ENCODE measurements around the gene VPS52.

The VPS52 gene

GRCh38 chr6:33209856-33210255 is 61.8 kb downstream of the VPS52 start:
- DNase-seq (ENCODE audit: low spot score) = no peak

- DNase-seq (ENCODE audit: low spot score) = peak; percentile 77
Measured at GRCh38 chr6:33208091-33208967, 63.3 kb downstream of the VPS52 start, which contains the start of gene RING1. Gene RING1, plus strand, starts transcription at chr6:33208500. Its CDS starts 323 bp downstream, at chr6:33208823.

DNA sequence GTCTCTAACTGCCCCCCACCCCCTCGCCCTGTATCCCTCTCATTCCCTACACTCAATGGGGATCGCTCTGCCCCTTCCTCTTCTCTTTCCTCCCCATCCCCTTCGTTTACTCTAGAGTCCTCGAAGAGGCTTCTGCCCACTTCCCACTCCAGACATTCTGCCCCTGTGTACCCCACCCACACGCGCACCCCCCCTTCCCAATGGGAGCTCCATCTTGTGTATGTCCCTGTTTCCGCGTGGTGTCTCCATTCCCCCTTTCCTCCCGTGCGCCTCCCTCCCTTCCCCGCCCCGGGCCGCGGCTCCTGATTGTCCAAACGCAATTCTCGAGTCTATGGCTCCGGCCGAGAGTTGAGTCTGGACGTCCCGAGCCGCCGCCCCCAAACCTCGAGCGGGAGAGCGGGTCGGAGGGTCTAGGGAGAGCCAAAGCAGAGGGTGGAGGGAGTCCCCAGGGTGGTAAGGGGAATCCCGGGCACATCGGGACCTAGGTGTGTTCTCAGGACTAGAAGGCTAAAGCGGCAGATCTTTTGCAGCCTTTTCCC is 64.1 kb downstream of the VPS52 start:
- DNase-seq (ENCODE audit: low spot score) = peak; percentile 56

DNA sequence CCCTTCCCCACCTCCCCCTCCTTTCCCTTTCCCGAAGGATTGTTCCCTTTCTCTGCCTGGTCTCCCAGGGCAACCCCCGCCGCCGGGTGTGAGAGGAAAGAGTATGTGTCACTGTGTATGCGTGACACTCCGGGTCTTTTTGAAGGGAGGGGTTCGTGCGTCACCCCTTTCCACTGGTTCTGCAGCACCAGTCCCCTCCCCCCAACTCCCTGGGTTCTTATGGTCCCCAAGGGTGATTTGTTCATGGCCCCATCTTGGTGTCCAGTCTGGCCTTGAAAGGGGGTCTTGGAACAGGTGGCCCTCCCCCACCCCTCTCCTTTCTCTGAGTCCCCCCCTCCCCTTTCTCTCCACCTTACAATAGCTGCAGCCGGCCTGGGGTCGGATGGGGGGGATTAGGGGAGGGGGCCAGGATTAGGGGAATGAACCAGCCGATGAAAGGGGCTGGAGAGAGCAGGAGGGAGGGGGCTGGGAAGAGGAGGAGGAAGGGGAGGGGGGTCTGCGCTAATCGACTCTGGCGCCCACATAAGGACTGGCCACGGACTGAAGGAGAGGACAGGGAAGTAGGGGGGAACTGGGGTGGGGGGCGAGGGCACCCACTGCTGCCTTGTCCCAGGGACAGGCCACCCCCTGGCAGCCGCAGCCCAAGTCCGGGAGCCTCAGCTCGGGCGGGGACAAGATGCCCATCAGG is 64.7 kb downstream of the VPS52 start:
- DNase-seq (ENCODE audit: low spot score) = peak; percentile 87

- DNase-seq (ENCODE audit: low spot score) = no peak
Measured at GRCh38 chr6:33206027-33206863, 65.4 kb downstream of the VPS52 start.

DNA sequence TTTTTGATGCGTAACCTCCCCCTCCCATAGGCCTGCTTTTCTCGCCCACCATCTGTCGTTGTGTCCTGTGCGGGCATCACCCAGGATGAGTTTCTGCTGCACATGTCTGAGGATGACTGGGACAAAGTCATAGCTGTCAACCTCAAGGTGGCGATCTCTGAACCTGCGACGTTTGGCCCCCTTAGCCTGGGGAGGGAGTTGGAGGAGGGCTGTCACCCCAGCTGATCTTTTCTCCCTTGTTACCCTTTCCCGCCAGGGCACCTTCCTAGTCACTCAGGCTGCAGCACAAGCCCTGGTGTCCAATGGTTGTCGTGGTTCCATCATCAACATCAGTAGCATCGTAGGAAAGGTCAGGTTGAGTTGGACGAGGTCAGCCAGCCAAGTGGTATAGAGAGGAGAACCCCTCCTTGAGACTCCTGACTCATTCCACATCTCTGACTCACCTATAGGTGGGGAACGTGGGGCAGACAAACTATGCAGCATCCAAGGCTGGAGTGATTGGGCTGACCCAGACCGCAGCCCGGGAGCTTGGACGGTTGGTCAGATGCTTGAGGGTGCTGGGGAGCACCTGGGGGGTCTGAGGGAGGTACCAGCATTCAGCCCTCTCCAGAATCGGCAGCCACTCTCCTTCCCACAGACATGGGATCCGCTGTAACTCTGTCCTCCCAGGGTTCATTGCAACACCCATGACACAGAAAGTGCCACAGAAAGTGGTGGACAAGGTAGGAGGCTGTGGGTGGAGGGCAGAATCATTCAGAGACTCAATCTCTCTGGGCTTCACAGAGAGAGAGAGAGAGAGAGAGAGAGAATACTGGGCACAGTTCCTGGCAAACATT is 66.3 kb downstream of the VPS52 start:
- DNase-seq (ENCODE audit: low spot score) = peak; percentile 80

DNA sequence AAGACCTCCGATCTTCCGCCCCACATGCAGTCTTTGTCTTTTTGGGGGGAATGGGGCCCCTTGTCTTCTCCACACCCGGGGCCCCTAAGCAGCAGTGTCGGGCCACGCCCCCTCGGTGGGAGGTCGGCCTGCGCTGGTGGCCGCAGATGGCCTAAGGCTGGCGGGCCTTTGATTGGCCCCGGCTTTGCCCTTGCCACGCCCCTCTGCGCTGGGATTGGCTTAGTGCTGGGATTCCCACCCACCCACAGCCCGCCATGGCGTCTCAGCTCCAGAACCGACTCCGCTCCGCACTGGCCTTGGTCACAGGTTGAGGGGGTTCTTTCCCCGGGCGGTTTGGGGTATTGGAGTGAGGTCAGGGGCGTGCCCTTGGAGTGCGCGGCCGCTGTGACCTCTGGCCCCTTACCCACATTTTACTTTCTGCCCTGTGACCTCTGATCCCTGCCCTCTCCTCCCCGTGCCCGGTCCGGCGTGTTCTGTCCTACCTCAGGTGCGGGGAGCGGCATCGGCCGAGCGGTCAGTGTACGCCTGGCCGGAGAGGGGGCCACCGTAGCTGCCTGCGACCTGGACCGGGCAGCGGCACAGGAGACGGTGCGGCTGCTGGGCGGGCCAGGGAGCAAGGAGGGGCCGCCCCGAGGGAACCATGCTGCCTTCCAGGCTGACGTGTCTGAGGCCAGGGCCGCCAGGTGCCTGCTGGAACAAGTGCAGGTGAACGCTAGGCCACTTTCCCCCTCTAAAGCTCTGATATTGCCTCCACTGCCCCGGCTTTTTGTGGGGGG is 67.1 kb downstream of the VPS52 start, which contains the start of gene HSD17B8:
Gene HSD17B8 (plus strand): TSS at position 241 of the 776 bp plus-strand sequence. CDS start 14 bp downstream, at position 255.
- DNase-seq (ENCODE audit: low spot score) = peak; percentile 82

DNA sequence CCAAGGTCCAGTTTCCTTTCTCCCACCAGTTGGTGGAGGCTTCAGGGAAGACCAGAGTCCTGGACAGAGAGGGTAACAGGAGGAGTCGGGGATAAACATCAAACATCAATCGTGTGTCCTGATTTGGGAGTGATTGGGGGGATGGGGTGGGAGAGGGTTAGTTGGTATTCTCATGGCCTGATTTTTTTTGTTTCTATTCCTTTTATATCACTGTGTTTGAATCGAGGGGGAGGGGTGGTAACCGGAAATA is 67.6 kb downstream of the VPS52 start:
- DNase-seq (ENCODE audit: low spot score) = no peak

- no peak for DNase-seq (ENCODE audit: low spot score)
Measured at GRCh38 chr6:33203443-33204164, 68.1 kb downstream of the VPS52 start.

DNA sequence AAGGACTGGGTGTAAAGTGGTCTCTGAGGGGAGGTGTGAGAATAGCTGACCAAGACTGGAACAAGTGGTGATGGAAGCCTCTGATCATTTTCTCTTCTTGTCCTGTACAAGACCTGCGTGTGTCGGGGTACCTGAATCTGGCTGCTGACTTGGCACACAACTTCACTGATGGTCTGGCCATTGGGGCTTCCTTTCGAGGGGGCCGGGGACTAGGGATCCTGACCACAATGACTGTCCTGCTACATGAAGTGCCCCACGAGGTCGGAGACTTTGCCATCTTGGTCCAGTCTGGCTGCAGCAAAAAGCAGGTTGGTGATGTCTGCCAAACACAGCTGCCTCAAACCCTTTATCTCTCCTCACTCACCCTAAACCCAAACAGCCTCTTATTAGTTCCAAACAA is 68.9 kb downstream of the VPS52 start:
- DNase-seq (ENCODE audit: low spot score) = no peak

- DNase-seq (ENCODE audit: low spot score) = no peak
Measured at GRCh38 chr6:33201935-33202334, 69.7 kb downstream of the VPS52 start.

GRCh38 chr6:33201147-33201545 is 70.5 kb downstream of the VPS52 start:
- peak; percentile 40 for DNase-seq (ENCODE audit: low spot score)

Measured in RKO (cell line).